ENCODE measurements around the gene R3HDM2.

Gene R3HDM2

GRCh38 chr12:57216014-57216911 lies 214.6 kb downstream of the R3HDM2 start, which contains the start of gene NXPH4:
TSS of gene NXPH4 (plus strand) at chr12:57216794. CDS start at chr12:57216970, 176 bp downstream.
- no peak for DNase-seq (ENCODE audit: low read depth)

GRCh38 chr12:57215668-57216013 lies 215.2 kb downstream of the R3HDM2 start:
- DNase-seq (ENCODE audit: low read depth) = peak; percentile 42

DNA sequence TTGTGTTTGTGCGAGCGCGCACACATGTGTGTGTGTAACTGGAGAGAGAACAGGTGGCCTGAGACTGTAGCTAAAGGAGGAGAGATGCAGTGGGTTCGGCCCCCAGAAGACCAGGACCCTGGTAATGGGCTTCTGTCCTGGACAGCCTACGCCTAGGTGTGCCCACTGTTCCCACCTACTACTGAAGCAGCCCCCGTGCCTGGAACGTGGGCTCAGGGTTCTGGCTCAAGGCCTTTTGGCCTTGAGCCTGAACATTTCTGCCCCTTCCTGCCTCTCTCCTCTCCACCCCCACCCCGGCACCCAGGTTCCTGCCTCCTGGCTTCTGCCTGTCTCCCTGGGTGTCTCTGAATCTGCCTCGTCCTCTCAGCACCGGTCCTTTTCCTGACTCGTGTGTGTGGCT lies 215.8 kb downstream of the R3HDM2 start:
- no peak for DNase-seq (ENCODE audit: low read depth)

DNA sequence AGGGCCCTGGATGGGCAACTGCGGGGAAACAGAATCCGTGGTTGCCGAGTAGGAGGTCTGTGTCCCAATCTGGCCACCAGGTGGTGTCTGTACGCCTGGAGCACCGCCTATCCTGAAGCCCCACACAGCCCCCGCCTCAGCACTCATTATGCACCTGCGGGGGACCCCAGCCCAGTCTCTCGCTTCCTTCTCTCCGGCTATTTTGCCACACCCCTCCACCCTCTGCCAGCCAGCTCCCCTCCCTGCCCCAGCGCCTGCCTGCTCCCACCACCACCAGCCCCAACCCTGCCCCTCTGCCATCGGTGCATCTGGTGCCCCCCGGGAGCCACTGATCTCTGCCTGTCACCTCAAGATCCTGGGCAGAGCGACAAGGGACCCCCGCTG lies 216.5 kb downstream of the R3HDM2 start:
- DNase-seq (ENCODE audit: low read depth) = no peak

DNA sequence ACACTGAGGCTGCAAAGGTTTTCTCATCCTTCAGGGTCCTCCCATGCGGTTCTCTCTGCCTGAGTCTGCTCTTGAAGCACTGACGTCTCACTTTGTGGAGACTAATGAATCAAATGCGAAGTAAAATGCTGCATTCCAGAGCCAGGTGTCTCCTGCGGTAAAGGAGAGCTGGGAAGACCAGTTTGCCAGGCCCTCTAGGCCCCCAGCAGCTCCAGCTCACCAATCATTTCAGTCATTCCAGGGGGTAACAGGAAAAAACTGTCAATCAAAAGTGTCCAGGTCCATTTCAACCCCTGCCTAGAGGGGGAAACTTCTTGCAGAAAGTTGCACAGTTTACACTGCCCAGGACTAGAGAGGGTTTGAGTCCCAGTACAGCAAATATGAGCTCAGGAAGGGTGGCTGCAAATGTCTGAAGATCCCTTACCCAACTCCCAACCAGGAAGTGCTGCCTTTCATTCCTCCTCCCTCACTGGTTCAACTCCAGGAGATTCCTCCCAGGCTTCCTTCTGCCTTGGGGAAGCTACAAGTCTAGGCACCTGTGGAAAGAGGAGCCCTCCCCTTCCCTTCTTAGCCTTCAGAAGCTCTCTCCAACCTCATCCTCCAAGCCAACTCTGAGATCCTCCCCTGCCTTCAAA lies 217.0 kb downstream of the R3HDM2 start:
- DNase-seq (ENCODE audit: low read depth) = peak; percentile 48

GRCh38 chr12:57213058-57213715 lies 217.7 kb downstream of the R3HDM2 start:
- peak; percentile 87 for DNase-seq (ENCODE audit: low read depth)

- DNase-seq (ENCODE audit: low read depth) = no peak
These were observed 218.2 kb downstream of the R3HDM2 start for GRCh38 chr12:57212701-57213057.

- no peak for DNase-seq (ENCODE audit: low read depth)
These were observed 218.8 kb downstream of the R3HDM2 start for GRCh38 chr12:57211791-57212700.

DNA sequence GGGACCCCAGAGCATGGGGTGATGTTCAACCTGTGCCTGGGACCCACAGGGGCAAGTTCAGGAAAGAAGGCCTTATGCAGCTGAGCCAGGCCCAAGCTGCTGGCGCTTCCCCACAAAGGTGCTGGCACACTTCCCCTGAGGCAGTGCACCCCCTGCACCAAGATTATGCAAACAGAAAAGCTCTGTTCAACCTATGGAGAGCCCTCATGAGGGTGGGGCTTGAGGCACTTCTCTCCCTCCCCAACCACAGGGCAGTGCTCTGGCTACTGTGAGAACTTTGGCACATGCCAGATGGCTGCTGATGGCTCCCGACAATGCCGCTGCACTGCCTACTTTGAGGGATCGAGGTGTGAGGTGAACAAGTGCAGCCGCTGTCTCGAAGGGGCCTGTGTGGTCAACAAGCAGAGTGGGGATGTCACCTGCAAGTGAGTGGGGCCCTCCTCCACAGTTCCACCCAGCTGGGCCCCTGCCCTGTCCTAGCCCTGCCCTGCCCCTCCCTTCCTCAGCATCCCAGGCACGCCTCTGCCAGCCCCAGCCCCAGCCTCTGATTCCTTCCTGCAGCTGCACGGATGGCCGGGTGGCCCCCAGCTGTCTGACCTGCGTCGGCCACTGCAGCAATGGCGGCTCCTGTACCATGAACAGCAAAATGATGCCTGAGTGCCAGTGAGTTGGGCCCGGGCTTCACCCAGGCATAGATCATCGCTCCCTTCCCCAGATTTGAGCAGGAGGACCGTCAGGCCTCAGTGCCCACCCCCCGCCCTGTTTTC lies 219.7 kb downstream of the R3HDM2 start:
- DNase-seq (ENCODE audit: low read depth) = no peak

DNA sequence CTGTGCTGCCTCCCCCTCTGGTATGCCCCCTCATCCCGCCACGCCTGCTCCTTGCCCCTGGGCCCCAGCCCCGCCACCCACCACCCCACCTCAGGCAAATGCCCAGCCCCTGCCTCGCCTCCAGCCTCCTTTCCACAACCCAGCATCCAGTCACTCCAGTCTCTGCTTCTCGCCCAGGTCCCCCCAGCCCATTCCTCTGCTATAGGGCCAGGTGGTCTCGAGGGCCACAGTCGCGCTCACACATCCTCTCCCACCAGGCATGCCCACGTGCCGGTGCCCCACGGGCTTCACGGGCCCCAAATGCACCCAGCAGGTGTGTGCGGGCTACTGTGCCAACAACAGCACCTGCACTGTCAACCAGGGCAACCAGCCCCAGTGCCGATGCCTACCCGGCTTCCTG lies 220.4 kb downstream of the R3HDM2 start:
- DNase-seq (ENCODE audit: low read depth) = no peak

GRCh38 chr12:57209916-57210315 lies 220.9 kb downstream of the R3HDM2 start:
- DNase-seq (ENCODE audit: low read depth) = no peak

- DNase-seq (ENCODE audit: low read depth) = no peak
These were observed 222.1 kb downstream of the R3HDM2 start for GRCh38 chr12:57208631-57209282.

GRCh38 chr12:57207731-57208630 lies 222.9 kb downstream of the R3HDM2 start:
- DNase-seq (ENCODE audit: low read depth) = no peak

DNA sequence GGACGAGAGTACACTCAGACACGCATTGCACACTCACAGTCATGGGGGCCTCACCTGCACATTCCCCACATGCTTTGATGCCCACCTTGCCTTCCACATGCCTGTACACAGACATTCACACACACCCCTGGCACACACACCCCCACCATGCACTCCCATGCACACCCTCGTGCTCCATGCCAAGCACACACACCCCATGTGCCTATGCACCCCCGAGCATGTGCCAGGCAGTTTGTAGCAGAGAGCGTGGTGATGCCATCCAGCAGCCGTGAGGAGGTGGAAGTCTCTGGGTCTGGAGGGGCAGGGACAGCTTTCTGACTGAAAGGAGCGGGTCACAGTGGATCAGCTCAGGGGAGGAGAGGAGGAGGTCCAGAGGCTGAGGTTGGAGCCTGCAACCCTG lies 224.9 kb downstream of the R3HDM2 start:
- DNase-seq (ENCODE audit: low read depth) = no peak

DNA sequence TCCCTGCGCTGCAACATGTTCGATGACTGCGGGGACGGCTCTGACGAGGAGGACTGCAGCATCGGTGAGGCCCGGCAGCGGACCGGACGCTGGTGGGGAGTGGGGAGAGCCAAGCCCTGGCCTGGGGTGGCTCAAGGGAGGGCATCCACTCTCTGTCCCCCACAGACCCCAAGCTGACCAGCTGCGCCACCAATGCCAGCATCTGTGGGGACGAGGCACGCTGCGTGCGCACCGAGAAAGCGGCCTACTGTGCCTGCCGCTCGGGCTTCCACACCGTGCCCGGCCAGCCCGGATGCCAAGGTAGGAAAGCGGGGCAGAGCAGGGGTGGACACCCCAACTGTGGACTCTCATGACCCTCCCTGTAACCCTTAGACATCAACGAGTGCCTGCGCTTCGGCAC lies 225.7 kb downstream of the R3HDM2 start:
- no peak for DNase-seq (ENCODE audit: low read depth)

- no peak for DNase-seq (ENCODE audit: low read depth)
These were observed 226.4 kb downstream of the R3HDM2 start for GRCh38 chr12:57204454-57204853.

DNA sequence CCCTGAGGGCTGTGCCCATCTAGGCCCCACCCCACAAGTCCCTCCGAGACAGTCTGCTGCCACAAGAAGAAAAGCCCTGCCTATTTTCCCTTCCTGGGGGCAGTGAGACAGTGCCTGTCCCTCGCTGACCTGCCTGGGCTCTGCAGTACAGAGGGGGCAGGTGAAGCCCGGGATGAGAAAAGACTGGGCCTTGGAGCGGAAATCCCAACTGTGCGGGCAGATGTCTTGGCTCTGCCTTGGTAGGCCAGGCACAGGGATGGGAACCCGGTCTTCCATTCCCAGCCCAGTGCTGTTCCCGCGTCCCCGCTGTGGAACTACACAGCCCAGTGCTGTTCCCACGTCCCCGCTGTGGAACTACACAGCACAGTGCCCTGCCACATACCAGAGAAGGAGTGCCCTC lies 227.1 kb downstream of the R3HDM2 start:
- DNase-seq (ENCODE audit: low read depth) = no peak
